ENCODE data around the gene DISC1.
"Not testable (repeated sequence)": the region's sequence is repeated elsewhere in the genome, so short reads cannot be mapped to it uniquely, and the experiment has no call there.

DISC1 gene

GRCh38 chr1:231626535-231626950 is at the start of gene DISC1:
TSS of gene DISC1 (plus strand) at chr1:231626790. CDS start at chr1:231626868, 78 bp downstream.
- DNase-seq (ENCODE audit: low read depth in 3 of 3, low spot score in 1 of 3) = peak; percentile 28 to 41 (median 35)

DNA sequence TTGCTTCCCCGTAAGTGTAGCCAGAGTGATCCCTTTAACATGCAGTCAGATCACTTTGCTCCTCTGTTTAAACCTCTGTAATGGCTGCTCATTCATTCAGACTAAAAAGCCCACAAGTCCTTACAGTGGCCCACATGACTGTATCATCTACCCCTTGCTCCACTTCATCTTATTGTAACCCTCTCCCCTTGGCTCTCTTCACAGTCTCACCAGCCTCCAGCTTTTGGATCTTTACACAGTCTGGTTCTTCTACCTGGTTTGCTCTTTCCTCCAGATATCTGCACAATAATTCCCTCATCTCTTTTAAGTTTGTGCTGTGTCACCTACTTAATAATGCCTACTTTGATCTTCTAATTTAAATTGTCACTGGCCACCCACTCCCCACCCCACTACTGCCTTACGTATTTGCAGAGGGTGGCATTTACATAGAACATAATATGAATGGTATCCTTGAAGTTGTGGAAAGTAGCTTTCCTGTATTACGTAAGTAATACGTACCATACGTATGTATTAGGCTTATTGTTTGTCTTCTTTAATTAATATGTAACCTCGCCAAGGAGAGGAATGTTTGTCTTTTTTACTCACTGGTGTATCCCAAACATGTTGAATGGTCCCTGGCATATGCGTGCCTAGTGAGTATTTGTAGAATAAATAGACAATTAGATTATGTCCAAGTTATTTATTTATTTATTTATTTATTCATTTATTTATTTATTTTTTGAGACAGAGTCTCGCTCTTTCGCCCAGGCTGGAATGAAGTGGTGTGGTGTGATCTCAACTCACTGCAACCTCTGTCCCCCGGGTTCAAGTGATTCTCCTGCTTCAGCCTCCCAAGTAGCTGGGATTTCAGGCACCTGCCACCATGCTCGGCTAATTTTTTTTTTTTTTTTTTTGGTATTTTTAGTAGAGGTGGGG is 49.5 kb upstream of the DISC1 start:
- no peak for DNase-seq (ENCODE audit: low read depth in 3 of 3, low spot score in 1 of 3)

- no peak for DNase-seq (ENCODE audit: low read depth in 3 of 3, low spot score in 1 of 3)
These were observed 45.7 kb upstream of the DISC1 start for GRCh38 chr1:231580874-231581273.

DNA sequence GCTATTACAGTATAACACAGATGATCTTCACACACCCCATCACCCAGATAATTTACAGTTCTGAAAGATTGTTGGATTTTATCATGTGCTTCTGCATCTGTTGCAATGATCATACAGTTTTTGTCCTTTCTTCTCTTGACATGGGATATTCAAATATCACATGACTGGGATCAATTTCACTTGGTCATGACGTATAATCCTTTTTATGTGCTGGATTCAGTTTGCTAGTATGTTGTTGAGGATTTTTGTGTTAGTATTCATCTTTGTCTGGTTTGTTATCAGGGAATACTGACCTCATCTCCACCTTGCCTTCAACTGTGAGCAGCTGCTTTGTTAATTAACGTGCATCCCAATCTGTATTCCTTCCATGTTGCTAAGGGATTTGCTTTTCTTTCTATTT is 44.7 kb upstream of the DISC1 start:
- DNase-seq (ENCODE audit: low read depth in 3 of 3, low spot score in 1 of 3) = no peak

GRCh38 chr1:231583376-231583775 is 43.2 kb upstream of the DISC1 start:
- no peak for DNase-seq (ENCODE audit: low read depth in 3 of 3, low spot score in 1 of 3)

DNA sequence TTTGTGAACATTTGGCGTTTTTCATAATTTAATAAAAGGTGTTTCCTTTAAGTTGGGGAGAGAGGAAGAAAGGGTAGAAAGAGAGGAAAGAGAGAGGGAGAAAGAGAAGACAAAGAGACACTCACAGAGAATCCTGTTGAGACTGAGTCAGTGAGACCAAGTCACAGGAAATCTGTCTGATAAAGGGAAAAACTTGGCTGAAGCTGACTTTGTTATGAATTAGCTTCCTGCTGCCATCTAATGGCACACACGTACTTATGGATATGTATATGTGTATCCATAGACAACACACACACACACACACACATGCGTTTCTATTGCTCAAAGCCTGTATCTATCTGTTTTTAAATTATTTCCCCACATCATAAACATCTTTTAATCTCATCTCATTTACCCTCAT is 42.5 kb upstream of the DISC1 start:
- DNase-seq (ENCODE audit: low read depth in 3 of 3, low spot score in 1 of 3) = no peak

DNA sequence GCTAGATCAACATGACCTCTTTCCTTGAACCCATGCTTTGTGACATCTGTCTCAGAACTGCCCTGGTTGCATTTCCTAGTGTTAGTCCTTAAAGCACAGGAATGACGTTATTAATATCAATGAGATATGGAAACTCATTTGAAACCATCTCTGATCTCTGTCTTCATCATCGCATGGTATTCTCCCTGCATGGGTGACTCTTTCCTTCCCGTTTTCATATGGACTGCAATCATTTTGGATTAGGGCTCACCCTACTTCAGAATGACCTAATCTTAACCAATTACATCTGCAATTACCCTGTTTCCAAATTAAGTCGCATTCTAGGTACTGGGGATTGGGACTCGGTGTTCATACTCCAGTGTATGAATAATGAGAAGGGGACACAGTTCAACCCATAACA is 41.7 kb upstream of the DISC1 start:
- DNase-seq (ENCODE audit: low read depth in 3 of 3, low spot score in 1 of 3) = no peak

GRCh38 chr1:231590453-231591198 is 36.0 kb upstream of the DISC1 start:
- no peak for DNase-seq (ENCODE audit: low read depth in 3 of 3, low spot score in 1 of 3)

- no peak for DNase-seq (ENCODE audit: low read depth in 3 of 3, low spot score in 1 of 3)
These were observed 35.1 kb upstream of the DISC1 start for GRCh38 chr1:231591466-231591865.

DNA sequence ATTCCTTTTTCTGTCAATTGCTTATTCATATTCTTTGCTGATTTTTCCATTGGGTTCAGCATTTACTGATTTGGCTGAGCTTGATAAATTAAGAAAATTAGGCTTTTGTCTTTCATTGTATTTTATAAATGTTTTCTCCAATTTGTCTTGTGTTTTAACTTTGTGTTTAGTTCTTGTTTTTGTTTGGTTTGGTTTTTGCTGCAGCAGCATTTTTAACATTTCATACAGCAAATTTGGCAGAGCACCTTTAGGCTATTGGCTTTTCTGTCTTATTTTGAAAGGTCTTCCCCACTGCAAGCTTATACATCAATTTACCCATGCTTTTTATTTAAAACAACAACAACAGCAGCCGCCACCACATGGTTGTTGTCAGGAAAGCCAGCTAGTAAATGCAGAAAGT is 33.8 kb upstream of the DISC1 start:
- no peak for DNase-seq (ENCODE audit: low read depth in 3 of 3, low spot score in 1 of 3)

GRCh38 chr1:231593264-231593663 is 33.3 kb upstream of the DISC1 start:
- not testable (repeated sequence) for DNase-seq (ENCODE audit: low read depth in 3 of 3, low spot score in 1 of 3)

DNA sequence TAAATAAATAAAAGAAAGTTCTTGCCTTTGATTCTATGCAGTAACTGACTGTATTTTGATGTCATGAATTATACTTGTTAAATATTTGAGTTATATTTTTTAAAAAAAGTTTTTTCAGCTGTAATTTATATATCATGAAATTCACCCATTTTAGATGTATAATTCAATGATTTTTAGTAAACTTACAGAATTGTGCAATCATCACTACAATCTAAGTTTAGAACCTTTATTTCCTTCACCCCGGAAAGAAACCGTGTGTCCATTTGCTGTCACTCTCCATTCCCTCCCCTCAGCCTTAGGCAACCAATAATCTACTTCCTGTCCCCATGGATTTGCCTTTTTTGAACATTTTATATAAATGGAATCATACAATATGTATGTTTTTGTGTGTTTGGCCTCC is 32.5 kb upstream of the DISC1 start:
- DNase-seq (ENCODE audit: low read depth in 3 of 3, low spot score in 1 of 3) = no peak

DNA sequence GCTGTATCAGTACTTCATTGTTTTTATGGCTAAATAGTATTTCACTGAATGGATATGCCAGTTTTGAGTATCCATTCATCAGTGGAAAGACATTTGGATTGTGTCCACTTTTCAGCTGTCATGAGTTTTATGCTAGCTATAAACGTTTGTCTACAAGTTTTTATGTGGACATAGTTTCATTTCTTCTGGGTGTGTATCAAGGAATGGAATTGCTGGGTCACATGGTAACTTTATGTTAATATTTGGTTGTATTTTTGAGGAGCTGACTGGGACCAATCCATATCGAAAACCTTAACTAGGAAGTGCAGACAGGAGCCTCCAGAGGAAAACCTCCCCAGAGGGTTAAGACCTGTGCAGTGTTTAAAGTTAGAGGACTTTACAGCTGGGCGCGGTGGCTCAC is 31.8 kb upstream of the DISC1 start:
- DNase-seq (ENCODE audit: low read depth in 3 of 3, low spot score in 1 of 3) = no peak

- no peak for DNase-seq (ENCODE audit: low read depth in 3 of 3, low spot score in 1 of 3)
These were observed 30.2 kb upstream of the DISC1 start for GRCh38 chr1:231596337-231596791.

- no peak for DNase-seq (ENCODE audit: low read depth in 3 of 3, low spot score in 1 of 3)
These were observed 28.6 kb upstream of the DISC1 start for GRCh38 chr1:231597971-231598370.

DNA sequence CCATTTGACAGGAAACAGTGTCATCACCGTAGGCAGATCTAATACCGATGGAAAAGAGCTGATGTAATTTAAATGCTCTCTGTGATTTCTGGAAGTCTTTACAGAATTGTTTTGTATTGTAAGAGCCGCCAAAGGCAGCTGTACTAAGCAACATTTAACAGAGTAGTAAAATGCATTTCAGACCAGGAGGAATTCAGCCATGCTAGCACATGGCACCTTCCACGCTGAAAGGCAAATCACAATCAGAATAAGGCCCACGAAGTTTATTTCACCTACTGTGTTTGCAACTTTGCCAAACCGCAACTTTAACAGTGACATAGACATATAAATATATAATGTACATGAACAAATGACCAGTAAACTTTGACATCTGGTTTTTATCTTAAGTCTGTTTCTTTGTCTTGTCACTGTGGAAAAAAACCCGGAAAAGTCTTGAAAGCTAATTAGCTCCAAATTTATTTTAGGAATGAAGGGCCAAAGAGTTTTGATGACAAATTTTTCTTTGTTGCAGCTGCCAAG is 26.1 kb upstream of the DISC1 start:
- no peak for DNase-seq (ENCODE audit: low read depth in 3 of 3, low spot score in 1 of 3)

- DNase-seq (ENCODE audit: low read depth in 3 of 3, low spot score in 1 of 3) = no peak
These were observed 24.5 kb upstream of the DISC1 start for GRCh38 chr1:231601824-231602672.

GRCh38 chr1:231602673-231602984 is 24.0 kb upstream of the DISC1 start:
- no peak for DNase-seq (ENCODE audit: low read depth in 3 of 3, low spot score in 1 of 3)

GRCh38 chr1:231603598-231604275 is 22.9 kb upstream of the DISC1 start:
- DNase-seq (ENCODE audit: low read depth in 3 of 3, low spot score in 1 of 3) = peak in 1 of 3 donors; percentile 6

GRCh38 chr1:231604276-231604621 is 22.3 kb upstream of the DISC1 start:
- no peak for DNase-seq (ENCODE audit: low read depth in 3 of 3, low spot score in 1 of 3)
